HG03045 (cell line): Measurements from ENCODE around the gene ZNF576.
"Not testable (repeated sequence)": the region's sequence is repeated elsewhere in the genome, so short reads cannot be mapped to it uniquely, and the experiment has no call there.

ENCODE experiments used
- ATAC-seq: cut with Tn5 transposase; IDR thresholded peaks from one replicate; pipeline ENCODE4 v1.9.1; 2021; ENCODE audit warnings: mild to moderate bottlenecking, moderate library complexity; ENCODE audit not compliant: unreplicated experiment

ZNF576 gene

GRCh38 chr19:43574424-43575155 is 21.8 kb upstream of the ZNF576 start:
- ATAC-seq = no peak

- ATAC-seq = peak; percentile 92
These were observed 21.0 kb upstream of the ZNF576 start, which contains the start of the genes PINLYP and XRCC1 for GRCh38 chr19:43575156-43575950. TSS of gene PINLYP (plus strand) at chr19:43575801. CDS start at chr19:43577192, 1,391 bp downstream. TSS of gene XRCC1 (minus strand) at chr19:43575527. CDS start at chr19:43575458, 69 bp downstream.

- ATAC-seq = no peak
These were observed 20.2 kb upstream of the ZNF576 start for GRCh38 chr19:43575955-43576878.

- no peak for ATAC-seq
These were observed 17.6 kb upstream of the ZNF576 start for GRCh38 chr19:43578787-43579186.

GRCh38 chr19:43581467-43581866 is 14.9 kb upstream of the ZNF576 start:
- ATAC-seq = no peak

- no peak for ATAC-seq
These were observed 13.9 kb upstream of the ZNF576 start for GRCh38 chr19:43582495-43582894.

GRCh38 chr19:43584484-43584883 is 11.9 kb upstream of the ZNF576 start:
- no peak for ATAC-seq

GRCh38 chr19:43586346-43586745 is 10.0 kb upstream of the ZNF576 start:
- no peak for ATAC-seq

GRCh38 chr19:43587029-43587428 is 9.4 kb upstream of the ZNF576 start:
- ATAC-seq = not testable (repeated sequence)

GRCh38 chr19:43589277-43589676 is 7.1 kb upstream of the ZNF576 start:
- no peak for ATAC-seq

- ATAC-seq = no peak
These were observed 6.7 kb upstream of the ZNF576 start for GRCh38 chr19:43589678-43590077.

GRCh38 chr19:43591904-43592772 is 4.3 kb upstream of the ZNF576 start:
- ATAC-seq = no peak

GRCh38 chr19:43592800-43593350 is 3.5 kb upstream of the ZNF576 start:
- no peak for ATAC-seq

- no peak for ATAC-seq
These were observed 2.2 kb upstream of the ZNF576 start for GRCh38 chr19:43594081-43594697.

GRCh38 chr19:43594710-43595604 is 1.4 kb upstream of the ZNF576 start:
- ATAC-seq = no peak

- ATAC-seq = peak; percentile 9
These were observed 793 bp upstream of the ZNF576 start for GRCh38 chr19:43595605-43595998.

- ATAC-seq = no peak
These were observed 557 bp downstream of the ZNF576 start for GRCh38 chr19:43596842-43597461.

- no peak for ATAC-seq
These were observed 1.5 kb downstream of the ZNF576 start for GRCh38 chr19:43597876-43598275.
